Endothelial cell of umbilical vein (primary cell): Measurements from ENCODE around the gene BATF. TPM values are rescaled to one million over a fixed set of nuclear protein-coding genes. Genes with fewer than 3 reads are reported as not detected.

Experiments
- BruUV-seq: library from RNA; stranded (reverse); fragments of 400-500 nt; replicated peaks from 2 replicates; lab custom pipeline; 2021; lab: Mats Ljungman, UMichigan
- CTCF ChIA-PET: fragments of 300-600, 350-600 bp; sonication (Branson Sonifier 250); formaldehyde crosslinking; loops from one replicate; lab custom pipeline; 2021; ENCODE audit warnings: antibody characterized with exemption, inconsistent platforms; lab: Charles Lee
- POLR2A ChIA-PET: fragments of 300-600, 350-600 bp; sonication (Branson Sonifier 250); formaldehyde crosslinking; loops from one replicate; lab custom pipeline; 2021; ENCODE audit warnings: antibody characterized with exemption, inconsistent platforms; lab: Charles Lee
- DNase-seq: peaks from one replicate; pipeline ENCODE4 v3.0.0-alpha.2; 2011; ENCODE audit warnings: low read depth, low spot score
- FAIRE-seq: peaks from 2 replicates; lab custom pipeline; 2011; peaks lifted over from hg19 to GRCh38; lab: Jason Lieb, UNC
- H2AFZ ChIP-seq: 2 replicates; pipeline ENCODE4 v1.6.0; 2012; ENCODE audit warnings: low read depth, low read length, control low read depth, inconsistent platforms
- H3K27ac ChIP-seq: 2 replicates; pipeline ENCODE4 v1.5.1; 2011; ENCODE audit warnings: low read depth, mild to moderate bottlenecking, control low read depth, low read length, moderate library complexity; ENCODE audit not compliant: insufficient read depth
- H3K27me3 ChIP-seq, 2 experiments: 2 replicates each; pipeline versions ENCODE4 v1.6.0 to v1.6.1; 2011; ENCODE audit warnings: low read length in 2 of 2, mixed read lengths in 1 of 2; ENCODE audit not compliant: control insufficient read depth in 2 of 2, insufficient read depth in 2 of 2
- H3K36me3 ChIP-seq, 2 experiments: 2 replicates in 1 of 2; 3 replicates in 1 of 2; pipeline ENCODE4 v1.5.1; 2011; ENCODE audit warnings: low read length in 2 of 2, mild to moderate bottlenecking in 1 of 2, moderate library complexity in 1 of 2; ENCODE audit not compliant: control insufficient read depth in 2 of 2, insufficient read depth in 2 of 2; ENCODE audit errors: extremely low read depth in 1 of 2
- H3K4me1 ChIP-seq: 3 replicates; pipeline ENCODE4 v1.5.1; 2011; ENCODE audit warnings: mild to moderate bottlenecking, low read length; ENCODE audit not compliant: control insufficient read depth, insufficient read depth; ENCODE audit errors: extremely low read depth
- H3K4me2 ChIP-seq: 2 replicates; pipeline ENCODE4 v1.6.1; 2011; ENCODE audit warnings: low read length, control low read depth, mixed read lengths; ENCODE audit not compliant: insufficient read depth
- H3K4me3 ChIP-seq, 3 experiments: fragments of 200-600 bp in 1 of 3; sonication (generic), shearing (Covaris generic) in 1 of 3; replicated peaks in 1 of 3; 2 replicates each; pipeline ENCODE4 v1.5.1; 2011 to 2016; ENCODE audit warnings: control low read depth in 3 of 3, low read length in 3 of 3, mild to moderate bottlenecking in 2 of 3, inconsistent platforms in 1 of 3, low read depth in 1 of 3, moderate library complexity in 1 of 3; ENCODE audit not compliant: insufficient read depth in 1 of 3
- H3K79me2 ChIP-seq: 2 replicates; pipeline ENCODE4 v1.6.0; 2012; ENCODE audit warnings: low read length, inconsistent platforms; ENCODE audit not compliant: control insufficient read depth, insufficient read depth
- H3K9ac ChIP-seq: replicated peaks from 2 replicates; pipeline ENCODE3; 2011; ENCODE audit warnings: low read length, control low read depth; ENCODE audit not compliant: insufficient read depth; ENCODE audit errors: extremely low read depth
- H3K9me1 ChIP-seq: replicated peaks from 3 replicates; pipeline ENCODE4 v1.6.0; 2011; ENCODE audit warnings: mild to moderate bottlenecking, low read length; ENCODE audit not compliant: control insufficient read depth, insufficient read depth; ENCODE audit errors: extremely low read depth
- H3K9me3 ChIP-seq: replicated peaks from 2 replicates; pipeline ENCODE4 v1.5.1; 2012; ENCODE audit warnings: low read length, inconsistent platforms; ENCODE audit not compliant: control insufficient read depth, insufficient read depth
- H4K20me1 ChIP-seq: replicated peaks from 2 replicates; pipeline ENCODE3; 2011; ENCODE audit warnings: mild to moderate bottlenecking, low read length; ENCODE audit not compliant: control insufficient read depth, insufficient read depth; ENCODE audit errors: extremely low read depth
- EZH2 ChIP-seq: IDR thresholded peaks from 2 replicates; pipeline ENCODE4 v1.6.1; 2012; ENCODE audit warnings: borderline replicate concordance, low read depth, mild to moderate bottlenecking, moderate library complexity, low read length, inconsistent platforms; ENCODE audit not compliant: severe bottlenecking
- FOS ChIP-seq: IDR thresholded peaks from 2 replicates; pipeline ENCODE4 v1.6.1; 2011; ENCODE audit warnings: mild to moderate bottlenecking, low read length, moderate library complexity, borderline replicate concordance; ENCODE audit not compliant: insufficient read depth
- GATA2 ChIP-seq: IDR thresholded peaks from 2 replicates; pipeline ENCODE4 v1.7.0; 2011; ENCODE audit warnings: low read depth, mild to moderate bottlenecking, moderate library complexity, mixed read lengths, low read length; ENCODE audit not compliant: insufficient read length, insufficient read depth
- JUN ChIP-seq: IDR thresholded peaks from 2 replicates; pipeline ENCODE4 v1.6.1; 2011; ENCODE audit warnings: borderline replicate concordance, low read depth; ENCODE audit not compliant: insufficient read length, insufficient read depth
- MAX ChIP-seq: IDR thresholded peaks from 2 replicates; pipeline ENCODE4 v1.6.1; 2011; ENCODE audit not compliant: insufficient read depth, insufficient read length
- MYC ChIP-seq: IDR thresholded peaks from one replicate; pipeline ENCODE4 v1.6.1; 2011; ENCODE audit warnings: mild to moderate bottlenecking, low read depth, low read length
- POLR2A ChIP-seq: IDR thresholded peaks from 2 replicates; pipeline ENCODE4 v1.6.1; 2012; ENCODE audit warnings: low read depth, mild to moderate bottlenecking, control low read depth, low read length
- POLR2AphosphoS5 ChIP-seq: IDR thresholded peaks from 2 replicates; pipeline ENCODE4 v1.6.1; 2012; ENCODE audit warnings: low read depth, mild to moderate bottlenecking, control low read depth, low read length, moderate library complexity; ENCODE audit not compliant: insufficient read depth
- dilution Hi-C: fragments of 300-500 bp; cut with MboI; formaldehyde crosslinking; loops from one replicate; pipeline ENCODE4 v1.15.0; 2019; ENCODE audit warnings: low sequenced_read_pairs; ENCODE audit not compliant: extremely low pct_ligation_motif_present
- intact Hi-C: fragments of 100-400 bp; cut with micrococcal nuclease; formaldehyde crosslinking; loops from one replicate; pipeline ENCODE4 v1.10.0; 2022
- polyA plus RNA-seq, 4 experiments: library from polyadenylated mRNA; depleted of rRNA in 3 of 4; stranded (reverse) in 3 of 4; unstranded in 1 of 4; fragments of >200 nt; gene quantifications; 2 replicates each; pipeline versions ENCODE4 v1.2.1 to v1.2.3, GENCODE V29; 2011 to 2012; ENCODE audit warnings: missing spikeins in 1 of 4
- total RNA-seq: library from RNA; stranded (reverse); gene quantifications from 2 replicates; pipeline ENCODE4 v1.2.3, GENCODE V29; 2021
- TF ChIP-seq, protein P1 (sequence below), 2 donors: IDR thresholded peaks; 1 replicate in 1 of 2; 2 replicates in 1 of 2; pipeline ENCODE4 v1.5.1; 2011; ENCODE audit warnings: low read length in 2 of 2, mild to moderate bottlenecking in 2 of 2, moderate library complexity in 2 of 2, control low read depth in 1 of 2, inconsistent platforms in 1 of 2, low read depth in 1 of 2; ENCODE audit not compliant: insufficient read depth in 1 of 2; ENCODE audit errors: extremely low read depth in 1 of 2

BATF gene
- total and polyA plus RNA-seq, 2 donors (not counting 3 experiments of a cell fraction or from before 2014, with no cell fraction given) = not detected

- Histone ChIP-seq H3K4me1 (no peaks in the 10 kb centered on the region), H3K9ac (no peak overlapping the region), H3K9me3 (no peaks in the 10 kb centered on the region), H3K79me2 (no peaks in the 10 kb centered on the region), H3K4me2 (no peak overlapping the region), H3K36me3 (no peaks in the 10 kb centered on the region), H3K27me3 (no peaks in the 10 kb centered on the region), H4K20me1 (no peaks in the 10 kb centered on the region), H2AFZ (no peak overlapping the region), H3K9me1 (no peaks in the 10 kb centered on the region), H3K27ac (no peak overlapping the region), H3K4me3 (no peak overlapping the region)
- CTCF ChIA-PET = interaction anchor here (0.7 to 2.8 kb wide), 3 partner anchors 10 to 62 kb away, joined by 3 to 24 read pairs (median 9); no protein-coding TSS in a partner anchor
- no peak for TF ChIP-seq MYC
- no peak for TF ChIP-seq FOS
- TF ChIP-seq POLR2AphosphoS5 = no peak
- TF ChIP-seq EZH2 = no peak
- TF ChIP-seq, protein P1, sequence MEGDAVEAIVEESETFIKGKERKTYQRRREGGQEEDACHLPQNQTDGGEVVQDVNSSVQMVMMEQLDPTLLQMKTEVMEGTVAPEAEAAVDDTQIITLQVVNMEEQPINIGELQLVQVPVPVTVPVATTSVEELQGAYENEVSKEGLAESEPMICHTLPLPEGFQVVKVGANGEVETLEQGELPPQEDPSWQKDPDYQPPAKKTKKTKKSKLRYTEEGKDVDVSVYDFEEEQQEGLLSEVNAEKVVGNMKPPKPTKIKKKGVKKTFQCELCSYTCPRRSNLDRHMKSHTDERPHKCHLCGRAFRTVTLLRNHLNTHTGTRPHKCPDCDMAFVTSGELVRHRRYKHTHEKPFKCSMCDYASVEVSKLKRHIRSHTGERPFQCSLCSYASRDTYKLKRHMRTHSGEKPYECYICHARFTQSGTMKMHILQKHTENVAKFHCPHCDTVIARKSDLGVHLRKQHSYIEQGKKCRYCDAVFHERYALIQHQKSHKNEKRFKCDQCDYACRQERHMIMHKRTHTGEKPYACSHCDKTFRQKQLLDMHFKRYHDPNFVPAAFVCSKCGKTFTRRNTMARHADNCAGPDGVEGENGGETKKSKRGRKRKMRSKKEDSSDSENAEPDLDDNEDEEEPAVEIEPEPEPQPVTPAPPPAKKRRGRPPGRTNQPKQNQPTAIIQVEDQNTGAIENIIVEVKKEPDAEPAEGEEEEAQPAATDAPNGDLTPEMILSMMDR (IDR thresholded peaks at IDR 0.05; ENCODE audit: extremely low read depth in 1 of 2, insufficient read depth in 1 of 2, low read depth in 1 of 2, low read length in 2 of 2) = no peak
- no peak for TF ChIP-seq MAX
- TF ChIP-seq GATA2 = no peak
- TF ChIP-seq JUN = no peak
- no peak for TF ChIP-seq POLR2A
- no TSS peak for BruUV-seq
- dilution Hi-C loops = no loop called here
- FAIRE-seq = no peak
- POLR2A ChIA-PET = no interaction called here
- intact Hi-C loops = no loop called here
- no peak for DNase-seq
Observed at GRCh38 chr14:75499084-75499875, 23.0 kb upstream of the BATF start.
